Fibroblast of the aortic adventitia (primary cell): Measurements from ENCODE around the gene NCKAP5. TPM values are rescaled to one million over a fixed set of nuclear protein-coding genes. Genes with fewer than 3 reads are reported as not detected.

Experiments used
- DNase-seq: peaks from one replicate; pipeline ENCODE4 v3.0.0-alpha.2; 2010; ENCODE audit warnings: low read depth
- H3K4me3 ChIP-seq: 2 replicates; pipeline ENCODE4 v1.5.1; 2011; ENCODE audit warnings: low read depth, mild to moderate bottlenecking, control low read depth, low read length, moderate library complexity
- CTCF ChIP-seq: IDR thresholded peaks from 2 replicates; pipeline ENCODE4 v1.5.1; 2011; ENCODE audit warnings: mild to moderate bottlenecking, low read length, control low read depth, inconsistent platforms; ENCODE audit not compliant: insufficient read depth
- total RNA-seq: library from RNA; depleted of rRNA; stranded (reverse); fragments of >200 nt; gene quantifications from 2 replicates; pipeline ENCODE4 v1.2.3, GENCODE V29; 2012; ENCODE audit warnings: low replicate concordance

Gene NCKAP5
- total RNA-seq, 1 donor, result 4.4 TPM

GRCh38 chr2:133169274-133169912 is 398.9 kb downstream of the NCKAP5 start:
- no peak for TF ChIP-seq CTCF
- H3K4me3 ChIP-seq, result no peak overlapping the region
- no peak for DNase-seq

- DNase-seq, result peak; percentile 23
- H3K4me3 ChIP-seq, result no peak overlapping the region
- no peak for TF ChIP-seq CTCF
These were observed 400.3 kb downstream of the NCKAP5 start for GRCh38 chr2:133167990-133168389.

GRCh38 chr2:133167223-133167622 is 401.0 kb downstream of the NCKAP5 start:
- DNase-seq, result no peak
- no peak for TF ChIP-seq CTCF
- H3K4me3 ChIP-seq, result no peak overlapping the region

GRCh38 chr2:133166031-133166430 is 402.2 kb downstream of the NCKAP5 start:
- H3K4me3 ChIP-seq, result no peak overlapping the region
- TF ChIP-seq CTCF, result no peak
- DNase-seq, result no peak

GRCh38 chr2:133163111-133163510 is 405.2 kb downstream of the NCKAP5 start:
- H3K4me3 ChIP-seq, result no peak overlapping the region
- DNase-seq, result no peak
- TF ChIP-seq CTCF, result no peak

- no peak for TF ChIP-seq CTCF
- no peak overlapping the region for H3K4me3 ChIP-seq
- no peak for DNase-seq
These were observed 409.8 kb downstream of the NCKAP5 start for GRCh38 chr2:133158442-133158841.

GRCh38 chr2:133158024-133158423 is 410.2 kb downstream of the NCKAP5 start:
- no peak overlapping the region for H3K4me3 ChIP-seq
- no peak for TF ChIP-seq CTCF
- no peak for DNase-seq
